HEK293 (cell line): ENCODE measurements around the gene FUT1.

Experiments used
- CTCF ChIA-PET: fragments of 350-600 bp; formaldehyde crosslinking; extraction: SDS; loops from one replicate; lab custom pipeline; 2021; ENCODE audit warnings: antibody characterized with exemption; lab: Yijun Ruan, JAX
- POLR2A ChIA-PET: fragments of 300-600 bp; formaldehyde crosslinking; extraction: SDS; loops from one replicate; lab custom pipeline; 2020; ENCODE audit warnings: antibody characterized with exemption, inconsistent platforms; lab: Yijun Ruan, JAX
- H3K27ac ChIP-seq: fragments of 200-500 bp; sonication (Bioruptor generic); 2 replicates; pipeline ENCODE4 v1.5.1; 2014; ENCODE audit warnings: low read depth, low read length, control low read depth, inconsistent platforms; ENCODE audit errors: extremely low read depth
- H3K36me3 ChIP-seq, 2 experiments: fragments of 200-500 bp in 1 of 2; sonication (Bioruptor generic) in 1 of 2; 1 replicate in 1 of 2; 2 replicates in 1 of 2; pipeline ENCODE4 v1.5.1; 2014 to 2017; ENCODE audit warnings: inconsistent platforms in 2 of 2, low read length in 2 of 2; ENCODE audit not compliant: control insufficient read depth in 2 of 2, insufficient read depth in 1 of 2
- H3K4me1 ChIP-seq: fragments of 200-500 bp; sonication (Bioruptor generic); 2 replicates; pipeline ENCODE4 v1.5.1; 2014; ENCODE audit warnings: mild to moderate bottlenecking, low read length, inconsistent platforms; ENCODE audit not compliant: control insufficient read depth, insufficient read depth
- H3K4me3 ChIP-seq: 2 replicates; pipeline ENCODE4 v1.5.1; 2011; ENCODE audit warnings: low read depth, mild to moderate bottlenecking, control low read depth, low read length, moderate library complexity
- H3K9me3 ChIP-seq: fragments of 200-500 bp; sonication (Bioruptor generic); 2 replicates; pipeline ENCODE4 v1.5.1; 2014; ENCODE audit warnings: low read depth, low read length, inconsistent platforms; ENCODE audit not compliant: control insufficient read depth, insufficient read depth
- GLIS2 ChIP-seq: fragments of 450-650 bp; formaldehyde crosslinking; IDR thresholded peaks from 2 replicates; pipeline ENCODE4 v1.5.1; 2016; ENCODE audit warnings: missing biosample characterization, missing genetic modification characterization
- ZBTB1 ChIP-seq: fragments of 450-650 bp; formaldehyde crosslinking; IDR thresholded peaks from 2 replicates; pipeline ENCODE4 v1.5.1; 2016; ENCODE audit warnings: missing biosample characterization, missing genetic modification characterization
- ZBTB8A ChIP-seq: fragments of 450-650 bp; formaldehyde crosslinking; IDR thresholded peaks from 2 replicates; pipeline ENCODE4 v1.5.1; 2016; ENCODE audit warnings: missing biosample characterization, missing genetic modification characterization
- ZFP37 ChIP-seq: fragments of 450-650 bp; formaldehyde crosslinking; IDR thresholded peaks from 2 replicates; pipeline ENCODE4 v1.5.1; 2016; ENCODE audit warnings: missing biosample characterization, missing genetic modification characterization
- ZFP41 ChIP-seq: fragments of 450-650 bp; formaldehyde crosslinking; IDR thresholded peaks from 2 replicates; pipeline ENCODE4 v1.5.1; 2016; ENCODE audit warnings: missing biosample characterization, missing genetic modification characterization, borderline replicate concordance
- ZFP69B ChIP-seq: fragments of 450-650 bp; formaldehyde crosslinking; IDR thresholded peaks from 2 replicates; pipeline ENCODE4 v1.5.1; 2016; ENCODE audit warnings: missing biosample characterization, missing genetic modification characterization
- ZNF121 ChIP-seq: fragments of 450-650 bp; formaldehyde crosslinking; IDR thresholded peaks from 2 replicates; pipeline ENCODE4 v1.5.1; 2016; ENCODE audit warnings: missing biosample characterization, missing genetic modification characterization
- ZNF169 ChIP-seq: fragments of 450-650 bp; formaldehyde crosslinking; IDR thresholded peaks from 2 replicates; pipeline ENCODE4 v1.5.1; 2016; ENCODE audit warnings: missing biosample characterization, missing genetic modification characterization
- ZNF175 ChIP-seq: fragments of 450-650 bp; formaldehyde crosslinking; IDR thresholded peaks from 2 replicates; pipeline ENCODE4 v1.5.1; 2016; ENCODE audit warnings: missing biosample characterization, missing genetic modification characterization
- ZNF211 ChIP-seq: fragments of 450-650 bp; formaldehyde crosslinking; IDR thresholded peaks from 2 replicates; pipeline ENCODE4 v1.5.1; 2016; ENCODE audit warnings: low read depth, missing biosample characterization, missing genetic modification characterization
- ZNF24 ChIP-seq: fragments of 450-650 bp; formaldehyde crosslinking; IDR thresholded peaks from 2 replicates; pipeline ENCODE4 v1.5.1; 2016; ENCODE audit warnings: missing biosample characterization, missing genetic modification characterization
- ZNF335 ChIP-seq: fragments of 450-650 bp; formaldehyde crosslinking; conservative IDR thresholded peaks from 2 replicates; pipeline ENCODE4 v1.5.1; 2016; ENCODE audit warnings: missing biosample characterization, missing genetic modification characterization
- ZNF391 ChIP-seq: fragments of 450-650 bp; formaldehyde crosslinking; IDR thresholded peaks from 2 replicates; pipeline ENCODE4 v1.5.1; 2016; ENCODE audit warnings: low read depth, missing biosample characterization, missing genetic modification characterization, borderline replicate concordance
- ZNF398 ChIP-seq: fragments of 450-650 bp; formaldehyde crosslinking; IDR thresholded peaks from 2 replicates; pipeline ENCODE4 v1.5.1; 2017; ENCODE audit warnings: missing biosample characterization, missing genetic modification characterization
- ZNF416 ChIP-seq: fragments of 450-650 bp; formaldehyde crosslinking; IDR thresholded peaks from 2 replicates; pipeline ENCODE4 v1.5.1; 2016; ENCODE audit warnings: missing biosample characterization, missing genetic modification characterization
- ZNF473 ChIP-seq: fragments of 450-650 bp; formaldehyde crosslinking; IDR thresholded peaks from 2 replicates; pipeline ENCODE4 v1.5.1; 2017; ENCODE audit warnings: missing biosample characterization, missing genetic modification characterization
- ZNF560 ChIP-seq: fragments of 450-650 bp; formaldehyde crosslinking; IDR thresholded peaks from 2 replicates; pipeline ENCODE4 v1.5.1; 2017; ENCODE audit warnings: missing biosample characterization, missing genetic modification characterization, borderline replicate concordance
- ZNF600 ChIP-seq: fragments of 450-650 bp; formaldehyde crosslinking; IDR thresholded peaks from 2 replicates; pipeline ENCODE4 v1.5.1; 2016; ENCODE audit warnings: missing biosample characterization, missing genetic modification characterization
- ZNF629 ChIP-seq: fragments of 450-650 bp; formaldehyde crosslinking; IDR thresholded peaks from 2 replicates; pipeline ENCODE4 v1.5.1; 2017; ENCODE audit warnings: missing biosample characterization, missing genetic modification characterization
- ZNF701 ChIP-seq: fragments of 450-650 bp; formaldehyde crosslinking; IDR thresholded peaks from 2 replicates; pipeline ENCODE4 v1.5.1; 2016; ENCODE audit warnings: missing biosample characterization, missing genetic modification characterization
- ZNF76 ChIP-seq: fragments of 450-650 bp; formaldehyde crosslinking; IDR thresholded peaks from 2 replicates; pipeline ENCODE4; 2016; ENCODE audit warnings: low read depth, missing biosample characterization, missing genetic modification characterization, borderline replicate concordance
- ZNF843 ChIP-seq: fragments of 450-650 bp; formaldehyde crosslinking; IDR thresholded peaks from 2 replicates; pipeline ENCODE4 v1.5.1; 2016; ENCODE audit warnings: missing biosample characterization, missing genetic modification characterization
- TF ChIP-seq, protein P1 (sequence below): fragments of 450-650 bp; formaldehyde crosslinking; IDR thresholded peaks from 2 replicates; pipeline ENCODE4 v1.5.1; 2016; ENCODE audit warnings: missing biosample characterization, missing genetic modification characterization
- TF ChIP-seq, protein P2 (sequence below): fragments of 450-650 bp; formaldehyde crosslinking; IDR thresholded peaks from 2 replicates; pipeline ENCODE4 v1.5.1; 2016; ENCODE audit warnings: missing biosample characterization, missing genetic modification characterization, borderline replicate concordance

The FUT1 gene

DNA sequence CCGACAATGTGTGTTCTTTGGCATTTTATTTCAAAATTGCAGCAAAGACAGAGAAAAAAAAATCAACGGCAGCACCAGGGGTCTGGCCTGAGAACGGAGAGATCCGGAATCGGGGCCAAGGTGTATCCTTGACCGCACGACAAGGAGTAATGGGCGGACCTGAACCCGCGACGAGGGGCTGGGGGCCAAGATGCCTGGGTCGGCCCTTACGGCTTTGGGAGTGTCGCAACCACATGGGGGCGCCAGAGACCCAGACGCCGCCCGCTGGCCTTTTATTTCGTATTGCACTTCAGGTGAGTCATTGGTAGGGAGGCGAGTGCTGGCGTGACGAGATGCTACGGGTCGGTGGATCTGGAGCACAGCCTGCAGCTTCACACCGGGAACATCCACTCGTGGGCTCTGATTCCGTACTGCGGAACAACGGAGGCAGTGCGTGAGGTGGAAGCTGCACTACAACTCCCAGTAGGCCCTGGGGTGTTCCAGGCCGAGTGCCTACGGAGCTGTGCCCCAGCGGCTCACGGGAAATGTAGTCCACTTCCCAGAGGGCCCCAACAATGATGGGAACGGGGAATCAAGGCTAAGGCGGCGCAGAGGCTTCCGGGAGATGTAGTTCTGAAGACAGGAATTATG is 42.7 kb upstream of the FUT1 start (continued):
- TF ChIP-seq ZNF629, result peak; percentile 80
- TF ChIP-seq ZNF560 (tag by site-specific recombination), result no peak
- TF ChIP-seq ZNF398, result no peak
- TF ChIP-seq, protein P1, sequence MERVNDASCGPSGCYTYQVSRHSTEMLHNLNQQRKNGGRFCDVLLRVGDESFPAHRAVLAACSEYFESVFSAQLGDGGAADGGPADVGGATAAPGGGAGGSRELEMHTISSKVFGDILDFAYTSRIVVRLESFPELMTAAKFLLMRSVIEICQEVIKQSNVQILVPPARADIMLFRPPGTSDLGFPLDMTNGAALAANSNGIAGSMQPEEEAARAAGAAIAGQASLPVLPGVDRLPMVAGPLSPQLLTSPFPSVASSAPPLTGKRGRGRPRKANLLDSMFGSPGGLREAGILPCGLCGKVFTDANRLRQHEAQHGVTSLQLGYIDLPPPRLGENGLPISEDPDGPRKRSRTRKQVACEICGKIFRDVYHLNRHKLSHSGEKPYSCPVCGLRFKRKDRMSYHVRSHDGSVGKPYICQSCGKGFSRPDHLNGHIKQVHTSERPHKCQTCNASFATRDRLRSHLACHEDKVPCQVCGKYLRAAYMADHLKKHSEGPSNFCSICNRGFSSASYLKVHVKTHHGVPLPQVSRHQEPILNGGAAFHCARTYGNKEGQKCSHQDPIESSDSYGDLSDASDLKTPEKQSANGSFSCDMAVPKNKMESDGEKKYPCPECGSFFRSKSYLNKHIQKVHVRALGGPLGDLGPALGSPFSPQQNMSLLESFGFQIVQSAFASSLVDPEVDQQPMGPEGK, result peak; percentile 82
- TF ChIP-seq ZNF416, result no peak
- peak; percentile 50; the same call in 1 of the 2 replicates for TF ChIP-seq ZBTB8A (tag by site-specific recombination)
- TF ChIP-seq ZNF843 (tag by site-specific recombination), result peak; percentile 67
- peak; percentile 85 for TF ChIP-seq ZNF24 (tag by site-specific recombination)
- peak; percentile 100 for TF ChIP-seq ZNF76 (tag by site-specific recombination)
- TF ChIP-seq ZNF391, result peak; percentile 87; the same call in 1 of the 2 replicates
- no peak for TF ChIP-seq ZFP41
- TF ChIP-seq ZFP69B, result 0 out of 2 replicates have a peak, but pooled peaks have one; percentile 36
- no peak for TF ChIP-seq ZNF169 (tag by site-specific recombination)
- TF ChIP-seq ZNF701 (tag by site-specific recombination), result no peak
- TF ChIP-seq ZNF211 (tag by site-specific recombination), result no peak
- TF ChIP-seq ZNF473 (tag by site-specific recombination), result no peak
- 0 out of 2 replicates have a peak, but pooled peaks have one; percentile 84 for TF ChIP-seq ZFP37 (tag by site-specific recombination)
- TF ChIP-seq, protein P2, sequence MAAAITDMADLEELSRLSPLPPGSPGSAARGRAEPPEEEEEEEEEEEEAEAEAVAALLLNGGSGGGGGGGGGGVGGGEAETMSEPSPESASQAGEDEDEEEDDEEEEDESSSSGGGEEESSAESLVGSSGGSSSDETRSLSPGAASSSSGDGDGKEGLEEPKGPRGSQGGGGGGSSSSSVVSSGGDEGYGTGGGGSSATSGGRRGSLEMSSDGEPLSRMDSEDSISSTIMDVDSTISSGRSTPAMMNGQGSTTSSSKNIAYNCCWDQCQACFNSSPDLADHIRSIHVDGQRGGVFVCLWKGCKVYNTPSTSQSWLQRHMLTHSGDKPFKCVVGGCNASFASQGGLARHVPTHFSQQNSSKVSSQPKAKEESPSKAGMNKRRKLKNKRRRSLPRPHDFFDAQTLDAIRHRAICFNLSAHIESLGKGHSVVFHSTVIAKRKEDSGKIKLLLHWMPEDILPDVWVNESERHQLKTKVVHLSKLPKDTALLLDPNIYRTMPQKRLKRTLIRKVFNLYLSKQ (tag by site-specific recombination), result no peak
- TF ChIP-seq ZNF175 (tag by site-specific recombination), result no peak
- TF ChIP-seq ZNF335, result peak; percentile 100
- peak; percentile 94 for TF ChIP-seq ZNF600
- TF ChIP-seq ZBTB1 (tag by site-specific recombination), result no peak

DNA sequence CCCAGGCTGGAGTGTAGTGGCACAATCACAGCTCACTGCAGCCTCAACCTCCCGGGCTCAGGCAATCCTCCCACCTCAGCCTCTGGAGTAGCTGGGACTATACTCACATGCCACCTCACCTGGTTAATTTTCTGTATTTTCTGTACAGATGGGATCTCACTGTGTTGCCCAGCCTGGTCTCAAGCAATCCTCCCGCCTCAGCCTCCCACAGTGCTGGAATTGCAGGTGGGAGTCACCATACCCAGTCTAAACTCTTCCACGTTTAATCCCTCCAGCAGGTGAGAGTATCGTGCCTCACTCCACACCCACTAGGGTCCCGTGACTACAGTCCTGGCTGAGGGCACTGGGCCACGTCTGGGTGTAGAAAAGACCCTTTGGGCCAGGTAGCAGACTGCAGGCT is 41.9 kb upstream of the FUT1 start:
- CTCF ChIA-PET, result interaction anchor here (0.6 to 3.7 kb wide), 12 partner anchors 8 to 687 kb away, joined by 3 to 101 read pairs (median 6); partner anchors contain the start of gene HSD17B14
- POLR2A ChIA-PET, result interaction anchor here (0.5 to 2.7 kb wide), 3 partner anchors 16 to 161 kb away, joined by 3 to 28 read pairs (median 3); partner anchors contain the start of gene BCAT2
- H3K4me1 ChIP-seq, result no peaks in the 10 kb centered on the region
- TF ChIP-seq GLIS2 (tag by site-specific recombination), result no peak
- TF ChIP-seq ZNF121, result peak; percentile 92
- H3K36me3 ChIP-seq, result peaks cover 0 to 6% of the 10 kb centered on the region in 2 experiments; a peak in 2 of 3 replicates
- no peak overlapping the region for H3K4me3 ChIP-seq
- no peaks in the 10 kb centered on the region for H3K9me3 ChIP-seq
- H3K27ac ChIP-seq, result no peak overlapping the region
